Measurements from ENCODE around the gene CKS1B. TPM values are rescaled to one million over a fixed set of nuclear protein-coding genes. Genes with fewer than 3 reads are reported as not detected.

Gene CKS1B
- total RNA-seq, 2 donors from 2014 or later = 145 to 229 TPM

DNA sequence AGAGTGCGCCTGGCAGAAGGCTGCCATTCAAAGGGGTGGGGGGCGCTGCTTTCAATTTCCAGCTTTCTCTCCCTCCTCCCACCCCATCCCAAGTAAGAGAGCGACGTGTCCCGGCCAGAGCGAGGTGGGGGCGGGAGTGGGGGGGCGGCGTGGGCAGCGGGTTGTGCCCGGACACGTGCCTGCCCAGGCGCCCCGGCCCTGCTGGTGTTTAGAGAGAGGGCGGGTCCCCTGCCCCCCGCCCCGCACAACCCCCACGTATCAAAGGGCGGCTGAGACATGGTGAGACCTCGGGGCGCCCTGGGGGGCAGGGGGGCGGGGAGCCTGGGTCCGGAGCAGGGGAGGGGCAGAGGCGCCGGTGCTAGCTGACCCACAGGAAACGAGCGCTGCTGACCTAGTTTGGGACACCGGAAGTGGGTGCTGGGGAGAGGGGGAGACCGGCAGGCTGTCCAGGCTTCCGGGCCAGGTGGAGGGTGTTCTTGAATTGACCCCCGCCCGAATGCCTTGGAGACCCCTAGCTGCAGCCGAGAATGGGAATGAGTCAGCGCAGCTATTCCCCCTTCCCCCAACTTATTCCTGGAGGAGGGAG lies 29.4 kb downstream of the CKS1B start:
- peak; percentile 81 for DNase-seq
- TF ChIP-seq, protein P1, sequence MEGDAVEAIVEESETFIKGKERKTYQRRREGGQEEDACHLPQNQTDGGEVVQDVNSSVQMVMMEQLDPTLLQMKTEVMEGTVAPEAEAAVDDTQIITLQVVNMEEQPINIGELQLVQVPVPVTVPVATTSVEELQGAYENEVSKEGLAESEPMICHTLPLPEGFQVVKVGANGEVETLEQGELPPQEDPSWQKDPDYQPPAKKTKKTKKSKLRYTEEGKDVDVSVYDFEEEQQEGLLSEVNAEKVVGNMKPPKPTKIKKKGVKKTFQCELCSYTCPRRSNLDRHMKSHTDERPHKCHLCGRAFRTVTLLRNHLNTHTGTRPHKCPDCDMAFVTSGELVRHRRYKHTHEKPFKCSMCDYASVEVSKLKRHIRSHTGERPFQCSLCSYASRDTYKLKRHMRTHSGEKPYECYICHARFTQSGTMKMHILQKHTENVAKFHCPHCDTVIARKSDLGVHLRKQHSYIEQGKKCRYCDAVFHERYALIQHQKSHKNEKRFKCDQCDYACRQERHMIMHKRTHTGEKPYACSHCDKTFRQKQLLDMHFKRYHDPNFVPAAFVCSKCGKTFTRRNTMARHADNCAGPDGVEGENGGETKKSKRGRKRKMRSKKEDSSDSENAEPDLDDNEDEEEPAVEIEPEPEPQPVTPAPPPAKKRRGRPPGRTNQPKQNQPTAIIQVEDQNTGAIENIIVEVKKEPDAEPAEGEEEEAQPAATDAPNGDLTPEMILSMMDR (conservative IDR thresholded peaks at IDR 0.05) = no peak
- 0 to 4% methylated on average over 1 to 29 of the region's 34 CpGs for WGBS, 2 experiments (ENCODE audit: insufficient coverage in 1 of 2, insufficient read length in 1 of 2)
- Histone ChIP-seq H3K27me3 (ENCODE audit: control insufficient read depth, insufficient read depth, low read length, poor library complexity, severe bottlenecking) (no peaks in the 10 kb centered on the region), H3K36me3 (ENCODE audit: control insufficient read depth, insufficient read depth, low read length) (no peaks in the 10 kb centered on the region), H3K9ac (ENCODE audit: extremely low read depth, low read length, poor library complexity, severe bottlenecking) (peak overlapping the region; percentile 53), H3K4me3 (ENCODE audit: low read length) (peak overlapping the region; percentile 93), H3K9me3 (ENCODE audit: control insufficient read depth, low read length) (no peaks in the 10 kb centered on the region), H3K4me1 (ENCODE audit: control insufficient read depth, insufficient read depth, low read length) (peaks cover 9% of the 10 kb centered on the region), H3K27ac (ENCODE audit: low read depth, low read length) (no peak overlapping the region)
- Mint-ChIP-seq H3K27ac (peak overlapping the region; percentile 88), H3K4me3 (peak overlapping the region; percentile 93), H3K4me1 (peaks cover 13% of the 10 kb centered on the region), H3K36me3 (ENCODE audit: low read depth) (no peaks in the 10 kb centered on the region), H3K27me3 (ENCODE audit: insufficient read depth) (peaks cover 2% of the 10 kb centered on the region), H3K9me3 (no peaks in the 10 kb centered on the region)

DNA sequence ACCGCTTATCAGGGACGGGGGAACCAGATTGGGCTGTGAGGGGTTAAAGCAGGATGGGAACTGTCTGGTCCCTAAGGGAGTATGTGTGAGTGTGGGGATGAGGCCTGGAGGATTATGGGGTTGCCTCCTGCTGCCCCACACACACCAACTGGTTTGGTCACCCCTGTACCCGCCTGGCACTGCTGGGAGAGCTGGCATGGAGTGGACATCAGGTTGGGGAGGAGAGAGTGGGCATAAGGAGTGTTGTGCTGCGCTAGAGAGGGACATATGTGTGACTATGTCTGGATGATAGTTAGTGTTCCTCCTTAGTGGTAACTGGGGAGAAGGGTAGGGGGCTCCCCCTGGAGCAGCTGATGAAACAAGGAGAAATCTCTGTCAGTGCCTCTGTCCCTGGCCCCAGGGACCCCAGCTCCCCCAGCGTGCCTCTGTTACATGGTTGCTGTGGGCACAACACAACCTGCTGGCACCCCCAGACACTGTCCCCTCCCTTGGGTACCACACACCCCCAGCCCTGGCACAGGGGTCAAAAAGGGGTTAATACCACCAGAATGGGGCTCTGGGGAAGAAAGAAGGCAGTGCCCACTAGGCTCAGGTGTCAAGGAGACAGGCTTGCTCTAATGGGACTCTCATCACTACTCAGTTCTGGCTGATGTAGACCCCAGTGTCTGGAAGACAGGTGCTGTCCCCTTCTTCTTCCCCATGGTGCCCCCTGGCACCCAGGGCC lies 30.0 kb downstream of the CKS1B start:
- H3K4me1 Mint-ChIP-seq = peaks cover 13% of the 10 kb centered on the region
- Histone ChIP-seq H3K27ac (ENCODE audit: low read depth, low read length) (peak overlapping the region; percentile 1), H3K9me3 (ENCODE audit: control insufficient read depth, low read length) (no peaks in the 10 kb centered on the region), H3K36me3 (ENCODE audit: control insufficient read depth, insufficient read depth, low read length) (no peaks in the 10 kb centered on the region), H3K4me3 (ENCODE audit: low read length) (peak overlapping the region; percentile 93), H3K9ac (ENCODE audit: extremely low read depth, low read length, poor library complexity, severe bottlenecking) (no peak overlapping the region), H3K27me3 (ENCODE audit: control insufficient read depth, insufficient read depth, low read length, poor library complexity, severe bottlenecking) (no peaks in the 10 kb centered on the region), H3K4me1 (ENCODE audit: control insufficient read depth, insufficient read depth, low read length) (peaks cover 9% of the 10 kb centered on the region)
- TF ChIP-seq, protein P1 (conservative IDR thresholded peaks at IDR 0.05) = no peak
- no peak for DNase-seq
- H3K9me3 Mint-ChIP-seq = no peaks in the 10 kb centered on the region
- no peaks in the 10 kb centered on the region for H3K36me3 Mint-ChIP-seq (ENCODE audit: low read depth)
- no peaks in the 10 kb centered on the region for H3K27me3 Mint-ChIP-seq (ENCODE audit: insufficient read depth)
- H3K27ac Mint-ChIP-seq = peak overlapping the region; percentile 78
- WGBS, 2 experiments (ENCODE audit: insufficient coverage in 1 of 2, insufficient read length in 1 of 2) = 46 to 70% methylated on average over 3 to 5 of the region's 5 CpGs
- peak overlapping the region; percentile 93 for H3K4me3 Mint-ChIP-seq

DNA sequence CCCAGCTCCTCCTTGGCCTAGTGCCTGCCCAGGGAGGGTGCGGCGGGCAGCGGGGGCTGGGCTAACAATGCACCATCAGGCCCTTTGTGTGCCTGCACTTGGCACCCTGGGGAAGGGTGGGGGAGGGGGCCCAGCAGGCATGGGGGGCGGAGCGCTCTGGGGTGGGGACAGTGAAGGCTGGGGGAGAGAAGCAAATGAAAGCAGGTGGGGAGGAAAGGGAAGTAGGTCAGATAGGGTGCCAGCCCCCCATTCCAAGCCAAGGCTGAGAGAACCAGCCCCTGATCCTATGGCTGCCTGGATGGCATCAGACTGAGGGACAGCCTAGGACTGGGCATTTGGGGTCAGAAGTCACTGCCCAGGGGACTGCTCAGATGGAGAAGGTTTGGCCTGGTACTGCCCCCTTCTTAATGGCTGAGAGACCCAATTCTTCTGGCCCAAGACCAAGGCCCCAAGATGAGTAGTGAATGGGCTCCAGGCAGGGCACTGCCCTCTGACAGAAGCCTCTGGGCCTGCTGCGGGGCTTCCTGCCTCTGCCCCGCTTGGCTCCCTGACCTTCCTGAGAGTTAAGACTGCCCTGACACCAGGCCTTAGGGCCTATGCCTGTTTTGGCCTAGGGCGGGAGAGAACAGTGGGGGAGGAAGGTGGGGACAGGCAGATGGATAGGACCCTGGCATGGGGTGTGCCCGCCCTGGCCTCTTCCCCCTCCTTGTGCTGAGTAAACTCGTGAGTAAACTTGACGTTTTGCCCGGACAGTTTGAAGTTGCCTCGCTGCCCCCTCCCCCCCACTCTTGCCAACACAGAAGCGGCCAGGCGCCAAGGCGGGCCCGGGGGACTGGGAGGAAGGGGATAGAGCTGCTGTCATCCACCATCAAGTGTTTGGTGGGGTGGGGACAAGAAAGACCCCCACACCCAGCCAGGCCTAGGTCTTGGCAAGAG lies 30.9 kb downstream of the CKS1B start:
- no peaks in the 10 kb centered on the region for H3K36me3 Mint-ChIP-seq (ENCODE audit: low read depth)
- H3K27me3 Mint-ChIP-seq (ENCODE audit: insufficient read depth) = no peaks in the 10 kb centered on the region
- no peak overlapping the region for H3K27ac ChIP-seq (ENCODE audit: low read depth, low read length)
- peaks cover 15% of the 10 kb centered on the region for H3K4me1 Mint-ChIP-seq
- no peak overlapping the region for H3K9ac ChIP-seq (ENCODE audit: extremely low read depth, low read length, poor library complexity, severe bottlenecking)
- H3K4me3 Mint-ChIP-seq = peak overlapping the region; percentile 93
- no peaks in the 10 kb centered on the region for H3K9me3 ChIP-seq (ENCODE audit: control insufficient read depth, low read length)
- H3K27me3 ChIP-seq (ENCODE audit: control insufficient read depth, insufficient read depth, low read length, poor library complexity, severe bottlenecking) = no peaks in the 10 kb centered on the region
- H3K4me1 ChIP-seq (ENCODE audit: control insufficient read depth, insufficient read depth, low read length) = peaks cover 9% of the 10 kb centered on the region
- no peaks in the 10 kb centered on the region for H3K9me3 Mint-ChIP-seq
- no peak for DNase-seq
- TF ChIP-seq, protein P1 (conservative IDR thresholded peaks at IDR 0.05) = no peak
- H3K4me3 ChIP-seq (ENCODE audit: low read length) = no peak overlapping the region
- H3K36me3 ChIP-seq (ENCODE audit: control insufficient read depth, insufficient read depth, low read length) = no peaks in the 10 kb centered on the region
- H3K27ac Mint-ChIP-seq = peak overlapping the region; percentile 44
- WGBS, 2 experiments (ENCODE audit: insufficient coverage in 1 of 2, insufficient read length in 1 of 2) = 91 to 100% methylated on average over 2 to 17 of the region's 17 CpGs

All from endodermal cell (in vitro differentiated cells).